GM12892 (cell line): Measurements from ENCODE around the gene ESYT3. TPM values are rescaled to one million over a fixed set of nuclear protein-coding genes. Genes with fewer than 3 reads are reported as not detected.

Source experiments
- DNase-seq: peaks from one replicate; pipeline ENCODE4 v3.0.0; 2011; ENCODE audit not compliant: insufficient read length
- FAIRE-seq: peaks from 2 replicates; lab custom pipeline; 2011; peaks lifted over from hg19 to GRCh38; lab: Jason Lieb, UNC
- POLR2A ChIP-seq: IDR thresholded peaks from 2 replicates; pipeline ENCODE4 v1.6.1; 2011; ENCODE audit warnings: low read depth, low read length, control low read depth
- POLR2AphosphoS5 ChIP-seq: IDR thresholded peaks from 2 replicates; pipeline ENCODE4 v1.6.1; 2011; ENCODE audit warnings: low read depth, low read length, control low read depth
- TAF1 ChIP-seq: IDR thresholded peaks from 2 replicates; pipeline ENCODE4 v1.6.1; 2011; ENCODE audit warnings: low read depth, mild to moderate bottlenecking, control low read depth, low read length, borderline replicate concordance
- polyA plus RNA-seq: library from polyadenylated mRNA; unstranded; fragments of >200 nt; gene quantifications from one replicate; pipeline ENCODE4 v1.2.1, GENCODE V29; 2012; ENCODE audit warnings: missing spikeins, inconsistent platforms; ENCODE audit not compliant: missing spikeins

ESYT3 gene
- not detected for polyA plus RNA-seq

- no peak for DNase-seq
- no peak for TF ChIP-seq POLR2AphosphoS5
- TF ChIP-seq POLR2A = no peak
- no peak for TF ChIP-seq TAF1
- FAIRE-seq = no peak
Observed at GRCh38 chr3:138434276-138434874, at the start of gene ESYT3. ESYT3 (plus strand) TSS chr3:138434616; CDS start chr3:138434799, 183 bp downstream.

GRCh38 chr3:138384976-138385375 is 49.4 kb upstream of the ESYT3 start:
- DNase-seq (no peak), FAIRE-seq (no peak)
- TF ChIP-seq TAF1 (no peak), POLR2A (no peak), POLR2AphosphoS5 (no peak)

GRCh38 chr3:138389144-138389601 is 45.2 kb upstream of the ESYT3 start:
- DNase-seq (no peak), FAIRE-seq (no peak)
- TF ChIP-seq TAF1 (no peak), POLR2A (no peak), POLR2AphosphoS5 (no peak)

- no peak for FAIRE-seq
- DNase-seq = no peak
- TF ChIP-seq POLR2AphosphoS5 (no peak), TAF1 (no peak), POLR2A (no peak)
Observed at GRCh38 chr3:138389841-138390581, 44.4 kb upstream of the ESYT3 start.

GRCh38 chr3:138390582-138390932 is 43.9 kb upstream of the ESYT3 start:
- TF ChIP-seq POLR2AphosphoS5 = no peak
- TF ChIP-seq TAF1 = no peak
- TF ChIP-seq POLR2A = no peak
- DNase-seq (no peak), FAIRE-seq (no peak)

- DNase-seq = no peak
- no peak for TF ChIP-seq POLR2AphosphoS5
- TF ChIP-seq TAF1 = no peak
- no peak for TF ChIP-seq POLR2A
- no peak for FAIRE-seq
Observed at GRCh38 chr3:138394156-138394555, 40.3 kb upstream of the ESYT3 start.

- FAIRE-seq (no peak), DNase-seq (no peak)
- TF ChIP-seq POLR2A (no peak), TAF1 (no peak), POLR2AphosphoS5 (no peak)
Observed at GRCh38 chr3:138394686-138395085, 39.7 kb upstream of the ESYT3 start.

GRCh38 chr3:138395865-138396751 is 38.3 kb upstream of the ESYT3 start:
- FAIRE-seq (no peak), DNase-seq (no peak)
- TF ChIP-seq POLR2A (no peak), TAF1 (no peak), POLR2AphosphoS5 (no peak)

- no peak for DNase-seq
- TF ChIP-seq POLR2AphosphoS5 (no peak), TAF1 (no peak), POLR2A (no peak)
- no peak for FAIRE-seq
Observed at GRCh38 chr3:138396752-138397410, 37.5 kb upstream of the ESYT3 start.

- FAIRE-seq (no peak), DNase-seq (no peak)
- TF ChIP-seq POLR2A (no peak), POLR2AphosphoS5 (no peak), TAF1 (no peak)
Observed at GRCh38 chr3:138397983-138398382, 36.4 kb upstream of the ESYT3 start.
